Activated CD8-positive, alpha-beta memory T cell treated with anti-CD3 and anti-CD28 coated beads for 4 hours (primary cell): ENCODE results near the gene CCDC17.

Source experiments
- DNase-seq, 2 donors: peaks; one replicate each; pipeline ENCODE4 v3.0.0-alpha.2; 2020; ENCODE audit warnings: low read depth in 2 of 2

Gene CCDC17

DNA sequence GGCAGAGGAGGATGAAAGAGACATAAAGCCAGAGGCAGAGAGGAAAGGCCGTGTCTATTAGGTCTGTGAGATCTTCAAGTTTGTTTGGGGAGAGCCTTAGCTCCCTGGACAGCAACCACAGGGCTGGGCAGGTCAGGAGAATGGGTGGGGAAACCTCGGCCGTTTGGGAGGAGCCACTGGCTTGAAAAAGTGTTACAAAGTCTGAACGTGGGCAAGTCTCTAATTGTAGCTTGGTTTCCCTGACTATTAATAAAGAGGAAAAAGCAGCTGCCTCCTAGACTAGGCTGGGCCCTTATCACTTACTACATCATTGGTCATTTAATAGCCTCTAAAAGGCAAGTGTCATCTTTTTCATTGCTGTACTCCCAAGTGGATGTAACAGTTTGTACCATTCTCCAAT lies at the start of gene CCDC17:
Gene CCDC17 (minus strand): TSS at position 83 of the 400 bp plus-strand sequence. CDS start 145 bp downstream, outside the sequence.
- DNase-seq = no peak

DNA sequence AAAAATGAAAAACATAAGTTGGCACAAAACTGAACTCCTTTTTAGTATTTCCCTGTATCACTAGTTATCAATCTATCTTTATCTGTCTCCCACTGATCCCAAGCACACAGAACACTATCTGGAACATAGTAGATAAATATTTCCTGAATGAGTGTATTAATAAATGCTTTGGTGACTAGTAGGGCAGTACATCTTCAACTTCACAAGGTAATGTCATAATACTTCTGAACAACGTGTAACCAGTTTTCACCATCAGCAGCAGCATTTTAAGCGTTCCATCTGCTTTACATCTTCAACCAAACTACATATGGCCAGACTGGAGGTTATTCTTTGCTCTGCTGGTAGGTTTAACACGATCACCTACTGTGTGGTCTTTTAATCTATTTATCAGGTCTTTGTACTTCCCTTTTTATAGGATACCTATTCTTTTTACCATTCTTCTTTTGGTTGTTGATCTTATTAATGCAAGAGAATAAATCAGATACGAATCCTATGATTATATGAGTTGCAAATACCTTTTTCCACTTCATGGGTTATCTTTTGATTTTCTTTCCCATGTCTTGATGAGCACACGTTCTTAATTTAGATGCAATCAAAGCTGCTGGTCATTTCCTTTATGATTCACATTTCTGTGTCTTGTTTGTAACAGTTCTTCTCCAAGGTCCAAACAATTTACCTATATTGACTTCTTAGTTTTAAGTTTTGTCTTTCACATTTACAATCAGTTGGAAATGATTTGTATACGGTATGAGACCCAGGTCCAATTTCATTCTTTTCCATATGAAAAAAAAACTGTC lies 46.2 kb upstream of the CCDC17 start:
- no peak for DNase-seq

DNA sequence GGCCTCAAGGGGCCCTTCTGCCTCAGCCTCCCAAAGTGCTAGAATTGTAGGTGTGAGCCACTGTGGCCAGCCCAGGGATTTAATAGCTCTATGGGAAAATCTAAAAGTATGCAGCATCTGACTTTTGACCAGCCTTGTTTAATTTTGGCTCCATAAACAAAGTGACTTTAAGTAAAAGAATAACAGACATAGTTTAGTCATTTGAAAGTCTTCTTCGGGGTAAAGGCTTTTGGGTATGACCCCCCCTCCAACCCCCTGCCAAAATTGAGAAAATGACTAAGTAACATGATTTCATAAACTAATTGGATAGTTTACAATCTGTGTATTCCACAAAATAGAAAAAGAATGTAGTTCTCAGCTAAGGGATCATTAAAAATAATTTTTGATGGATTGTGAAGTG lies 45.5 kb upstream of the CCDC17 start:
- DNase-seq = no peak

DNA sequence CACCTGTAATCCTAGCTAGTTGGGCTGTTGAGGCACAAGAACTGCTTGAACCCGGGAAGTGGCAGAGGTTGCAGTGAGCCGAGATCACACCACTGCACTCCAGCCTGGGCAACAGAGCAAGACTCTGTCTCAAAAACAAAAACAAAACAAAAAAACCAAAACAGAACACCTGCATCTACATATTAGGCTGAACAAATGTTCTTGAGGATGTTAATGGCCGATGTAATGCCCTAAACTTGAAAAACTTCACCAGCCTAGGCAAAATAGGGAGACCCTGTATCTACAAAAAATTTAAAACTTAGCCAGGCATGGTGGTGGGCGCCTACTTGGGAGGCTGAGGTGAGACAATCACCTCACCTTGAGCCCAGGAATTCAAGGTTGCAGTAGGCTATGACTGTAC lies 44.7 kb upstream of the CCDC17 start:
- no peak for DNase-seq

DNA sequence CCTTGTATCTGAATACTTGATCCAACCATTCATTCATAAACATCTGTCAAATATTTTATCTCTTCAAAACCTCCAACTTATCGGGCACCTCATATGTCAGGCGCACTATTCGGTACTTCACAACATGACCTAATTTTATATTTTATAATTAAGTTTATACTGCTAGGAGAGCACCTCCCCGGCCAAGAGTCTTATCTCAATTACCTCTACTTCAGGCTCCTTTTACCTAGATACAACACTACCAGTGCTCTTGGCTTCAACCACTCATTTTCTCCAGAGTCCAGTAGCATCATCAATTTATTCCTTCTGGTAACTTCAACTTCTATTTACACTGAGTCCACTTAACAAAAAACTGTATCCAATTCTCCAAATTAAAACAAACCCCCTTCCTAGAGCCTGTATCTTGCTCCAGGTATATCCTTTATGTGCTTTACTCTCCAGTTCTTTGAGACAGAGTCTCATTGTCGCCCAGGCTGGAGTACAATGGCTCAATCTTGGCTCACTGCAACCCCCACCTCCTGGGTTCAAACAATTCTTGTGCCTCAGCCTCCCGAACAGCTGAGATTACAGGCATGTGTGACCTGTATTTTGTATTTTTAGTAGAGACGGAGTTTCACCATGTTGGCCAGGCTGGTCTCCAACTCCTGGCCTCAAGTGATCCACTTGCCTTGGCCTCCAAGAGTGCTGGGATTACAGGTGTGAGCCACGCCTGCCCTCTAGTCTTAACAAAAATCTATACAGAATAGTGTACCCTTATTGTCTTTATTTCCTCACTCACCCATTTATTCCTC lies 43.7 kb upstream of the CCDC17 start:
- no peak for DNase-seq

DNA sequence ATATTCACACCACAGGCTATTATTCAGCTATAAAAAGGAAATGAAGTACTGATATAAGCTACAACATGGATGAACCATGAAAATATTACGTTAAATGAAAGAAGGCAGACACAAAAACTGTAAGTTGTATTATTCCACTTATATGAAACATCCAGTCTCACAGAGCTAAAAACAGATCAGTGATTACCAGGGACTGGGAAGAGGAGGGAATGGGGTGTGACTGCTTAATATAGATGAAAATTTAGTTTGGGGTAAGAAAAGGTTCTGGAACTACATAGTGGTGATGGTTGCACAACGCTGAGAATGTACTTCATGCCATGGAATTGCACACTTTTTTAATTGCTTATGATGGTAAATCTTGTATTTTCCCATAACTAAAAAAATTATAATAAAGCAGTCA lies 43.0 kb upstream of the CCDC17 start:
- no peak for DNase-seq

DNA sequence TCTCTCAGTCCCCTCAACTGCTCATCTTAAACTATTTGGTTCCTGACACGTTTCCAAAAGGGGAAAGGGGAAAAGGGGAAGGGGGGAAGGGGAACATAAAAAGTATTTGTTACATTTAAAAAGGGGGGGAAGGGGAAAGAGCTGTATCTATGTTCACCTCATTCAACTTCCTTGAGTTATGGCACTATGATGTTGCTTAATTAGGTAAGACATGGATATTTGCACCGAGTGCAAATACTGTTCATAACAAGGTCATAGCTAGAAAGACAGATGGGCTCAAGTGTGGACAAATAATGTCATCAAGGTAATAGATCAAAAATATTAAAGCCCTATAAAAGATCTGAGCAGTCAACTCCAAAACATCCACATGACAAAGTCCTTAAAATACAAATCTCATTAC lies 36.5 kb upstream of the CCDC17 start:
- DNase-seq = no peak

DNA sequence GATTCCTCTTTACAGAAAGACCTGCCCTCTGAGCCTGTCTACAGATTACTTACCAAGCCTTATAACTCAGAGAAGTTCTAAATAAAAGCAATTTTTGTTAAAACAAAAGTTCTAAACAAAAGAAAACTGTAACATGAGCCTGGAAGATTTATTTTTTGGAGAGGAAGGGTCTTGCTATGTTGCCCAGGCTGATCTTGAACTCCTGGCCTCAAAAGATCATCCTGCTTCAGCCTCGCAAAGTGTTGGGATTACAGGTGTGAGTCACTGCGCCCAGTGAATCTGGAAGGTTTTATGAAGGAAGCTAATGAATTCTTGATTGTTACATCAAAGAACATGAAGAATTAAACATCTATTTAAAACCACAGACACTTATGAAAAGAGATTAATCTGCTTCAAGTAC lies 35.4 kb upstream of the CCDC17 start:
- no peak for DNase-seq

DNA sequence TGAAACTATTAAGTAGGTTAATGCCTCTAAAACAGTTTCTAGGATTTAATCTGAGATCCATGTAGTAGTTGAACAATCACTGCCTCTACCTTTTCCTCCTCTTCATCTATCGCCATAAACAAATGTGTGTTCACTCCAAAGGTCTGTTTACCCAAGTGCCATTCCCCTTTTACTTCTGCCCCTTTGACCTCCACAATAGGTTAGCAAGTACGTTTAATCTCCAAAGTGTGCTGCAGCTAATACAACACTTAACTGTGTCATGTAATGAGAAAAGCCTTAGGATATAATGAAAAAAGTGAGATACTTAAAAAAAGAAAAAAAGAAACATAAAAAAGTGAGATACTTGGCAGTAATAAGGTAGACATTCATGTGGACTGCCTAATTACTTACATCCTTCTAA lies 34.3 kb upstream of the CCDC17 start:
- DNase-seq = no peak

DNA sequence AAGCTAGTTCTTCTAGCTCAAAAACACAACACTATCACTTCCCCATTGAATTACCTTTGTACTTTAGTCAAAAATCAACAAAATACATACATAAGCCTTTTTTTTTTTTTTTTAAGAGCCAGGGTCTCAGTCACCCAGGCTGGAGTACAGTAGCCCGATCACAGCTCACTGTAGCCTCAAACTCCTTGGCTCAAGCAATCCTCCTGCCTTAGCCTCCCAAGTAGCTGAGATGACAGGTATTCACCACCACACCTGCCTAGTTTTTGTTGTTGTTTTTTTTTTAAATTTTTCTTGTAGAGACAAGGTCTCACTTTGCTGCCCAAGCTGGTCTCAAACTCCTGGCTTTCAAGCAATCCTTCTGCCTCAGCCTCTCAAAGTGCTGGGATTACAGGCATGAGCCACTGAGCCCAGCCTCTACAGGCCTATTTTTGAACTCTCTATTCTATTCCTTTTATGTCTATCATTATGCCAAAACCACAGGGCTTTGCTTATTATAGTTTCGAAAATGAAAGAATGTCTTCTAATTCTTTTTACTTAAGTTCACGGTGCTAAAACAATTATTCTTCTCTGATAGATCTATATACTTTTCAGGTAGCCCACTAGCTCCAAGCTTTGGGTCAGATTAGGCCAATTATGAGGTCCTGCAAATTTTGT lies 32.8 kb upstream of the CCDC17 start:
- DNase-seq = no peak

DNA sequence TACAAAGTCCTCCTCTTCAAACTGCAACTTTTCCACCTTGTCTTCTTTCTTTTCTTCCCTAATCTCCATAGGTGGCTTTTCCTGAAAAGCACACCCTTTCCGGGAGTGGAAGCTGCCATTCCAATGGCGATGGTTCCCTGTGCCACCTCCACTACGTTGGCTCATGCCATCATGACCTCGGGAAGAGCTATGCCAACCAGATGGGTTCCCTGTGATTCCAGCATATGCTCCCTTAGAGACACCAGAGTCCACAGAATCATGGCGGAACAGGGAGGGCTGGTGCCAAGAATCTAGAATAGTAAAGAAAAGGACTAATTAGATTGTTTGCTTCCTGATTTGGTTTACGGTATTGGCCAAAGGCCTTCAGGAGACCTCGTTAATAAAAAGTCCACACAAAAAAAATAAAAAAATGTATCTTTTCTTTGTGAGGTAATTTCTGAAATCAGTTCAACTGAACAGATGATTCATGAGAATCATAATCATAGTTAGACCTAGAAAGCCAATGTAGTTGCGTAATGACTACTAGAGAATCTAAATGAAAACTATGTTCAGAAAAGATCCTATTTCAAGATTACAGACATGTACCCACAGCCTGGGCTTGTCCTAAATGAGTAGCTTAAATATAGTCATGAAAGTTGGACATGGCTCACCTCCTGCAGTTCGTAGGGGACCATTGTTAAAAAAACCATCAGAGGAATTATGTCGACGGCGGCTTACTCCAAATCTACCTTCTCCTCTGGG lies 30.9 kb upstream of the CCDC17 start:
- DNase-seq = no peak

DNA sequence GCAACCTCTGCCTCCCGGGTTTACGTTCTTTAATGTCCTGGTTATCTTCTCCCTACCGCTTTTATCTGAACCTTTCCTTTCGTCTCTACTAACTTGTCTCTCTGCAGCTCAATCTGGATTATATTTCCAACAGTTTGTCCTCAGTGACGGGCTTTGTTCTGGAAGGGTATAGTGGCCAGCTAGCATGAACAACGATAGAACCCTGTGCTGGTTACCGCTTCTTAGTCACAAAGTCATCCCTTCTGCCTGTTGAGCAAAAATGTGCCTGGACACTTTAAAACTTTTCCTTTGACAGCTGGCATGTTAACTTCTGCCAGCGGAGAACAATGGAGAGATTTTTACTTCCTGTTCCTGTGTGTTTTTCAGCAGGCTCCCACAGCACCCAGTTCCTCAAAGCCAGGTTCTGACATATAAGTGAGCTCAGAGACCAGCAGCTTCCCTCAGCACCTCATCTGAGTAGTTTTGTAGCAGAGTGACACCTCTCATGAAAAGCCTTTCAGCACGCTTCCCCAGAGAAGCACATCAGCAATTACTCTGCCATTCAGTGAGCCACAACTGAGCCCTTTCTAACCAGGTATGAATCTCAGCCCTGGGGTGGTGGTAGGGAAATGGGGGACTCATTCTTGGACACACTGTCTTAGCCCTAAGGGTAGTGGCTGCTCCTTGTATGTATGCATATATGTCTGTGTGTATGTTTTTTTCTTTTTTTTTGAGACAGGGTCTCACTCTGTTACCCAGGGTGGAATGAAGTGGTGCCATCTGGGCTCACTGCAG lies 23.6 kb upstream of the CCDC17 start:
- no peak for DNase-seq

DNA sequence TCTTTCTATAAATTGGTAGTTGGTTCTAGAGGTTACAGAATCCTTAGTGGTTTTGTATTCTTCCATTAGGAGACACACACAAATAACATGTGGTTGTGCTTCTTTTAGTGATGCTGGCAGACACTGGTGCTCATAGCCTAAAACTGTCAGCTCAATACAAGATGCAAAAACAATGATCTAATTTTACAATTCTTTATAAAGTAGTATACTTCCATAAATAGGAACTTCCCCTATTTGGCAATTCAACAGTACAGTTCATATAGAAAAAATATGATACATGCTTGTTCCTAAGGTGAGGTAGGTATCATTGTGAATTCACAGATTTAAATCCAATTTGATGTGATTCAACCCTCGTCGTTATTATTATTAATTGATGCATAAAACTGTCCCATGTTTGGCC lies 20.8 kb upstream of the CCDC17 start:
- DNase-seq = no peak

DNA sequence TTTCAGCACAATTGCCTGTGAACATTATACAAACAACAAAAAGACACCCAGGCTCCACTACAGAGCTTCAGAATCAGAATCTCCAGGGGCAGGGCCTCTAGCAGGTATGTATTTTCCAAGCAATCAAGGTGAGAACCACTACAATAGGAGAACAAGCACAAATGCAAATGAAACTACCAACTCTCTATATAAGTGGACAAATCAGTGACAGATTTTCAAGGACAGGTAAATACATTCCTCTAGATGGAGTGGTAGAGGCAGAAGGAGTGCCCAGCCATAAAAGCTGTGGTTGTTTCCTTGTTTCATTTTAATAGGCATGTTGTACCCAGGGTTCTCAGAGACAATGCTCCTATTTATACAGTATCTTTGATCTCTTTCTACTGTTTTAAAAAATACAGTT lies 20.1 kb upstream of the CCDC17 start:
- DNase-seq = no peak

DNA sequence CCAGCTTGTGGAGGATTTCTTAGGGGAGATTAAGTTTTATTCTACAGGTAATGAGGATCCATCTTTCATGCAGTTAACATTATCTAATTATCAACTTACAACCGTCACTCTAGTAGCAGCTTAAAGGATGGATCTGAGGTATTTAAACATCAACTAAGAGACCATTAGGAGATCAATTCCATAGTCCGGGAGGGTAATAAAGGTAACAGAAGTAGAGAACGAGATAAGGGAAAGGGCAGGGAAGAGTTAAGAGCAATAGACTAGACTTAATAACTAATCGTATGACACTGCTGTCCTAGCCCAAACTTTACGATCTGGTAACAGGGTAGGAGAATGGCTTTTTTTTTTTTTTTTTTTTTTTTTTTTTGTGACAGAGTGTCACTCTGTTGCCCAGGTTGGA lies 19.5 kb upstream of the CCDC17 start:
- DNase-seq = no peak

DNA sequence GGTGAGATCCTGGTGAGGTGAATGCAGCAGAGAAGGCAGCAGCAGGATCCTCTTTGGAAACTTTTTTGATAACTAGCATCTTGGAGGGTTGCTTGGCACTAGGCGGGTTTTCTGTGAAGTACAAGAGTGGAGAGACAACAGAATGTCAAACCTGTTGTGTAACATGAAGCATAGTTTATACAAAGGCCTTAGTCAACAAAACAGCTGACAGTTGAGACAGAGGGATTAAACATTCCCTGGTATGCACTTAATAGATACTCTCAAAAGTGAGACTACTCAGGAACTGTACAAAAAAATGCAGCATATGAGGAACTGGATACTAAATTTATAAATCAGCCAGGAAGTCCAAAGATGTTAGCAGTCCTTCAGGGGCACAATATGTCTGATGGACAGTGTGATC lies 16.4 kb upstream of the CCDC17 start:
- no peak for DNase-seq

DNA sequence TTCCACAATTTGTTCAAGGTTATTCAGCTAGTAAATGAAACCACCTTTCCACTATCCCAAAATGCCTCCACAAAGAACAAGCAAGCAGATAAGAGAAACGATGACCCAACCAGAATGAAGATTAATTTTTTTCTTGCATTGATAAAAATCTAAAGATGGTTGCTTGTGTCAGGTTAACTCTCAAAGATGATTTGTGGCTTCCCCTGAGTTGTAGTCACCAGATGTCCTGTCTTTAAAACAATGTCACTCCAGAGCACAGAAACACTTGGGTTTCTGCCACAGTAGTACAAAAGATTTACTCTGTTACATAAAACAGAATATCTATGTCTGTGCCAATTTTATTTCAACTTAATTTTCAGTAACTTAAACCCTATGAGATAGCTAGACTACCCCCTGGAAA lies 11.4 kb upstream of the CCDC17 start:
- DNase-seq = no peak

DNA sequence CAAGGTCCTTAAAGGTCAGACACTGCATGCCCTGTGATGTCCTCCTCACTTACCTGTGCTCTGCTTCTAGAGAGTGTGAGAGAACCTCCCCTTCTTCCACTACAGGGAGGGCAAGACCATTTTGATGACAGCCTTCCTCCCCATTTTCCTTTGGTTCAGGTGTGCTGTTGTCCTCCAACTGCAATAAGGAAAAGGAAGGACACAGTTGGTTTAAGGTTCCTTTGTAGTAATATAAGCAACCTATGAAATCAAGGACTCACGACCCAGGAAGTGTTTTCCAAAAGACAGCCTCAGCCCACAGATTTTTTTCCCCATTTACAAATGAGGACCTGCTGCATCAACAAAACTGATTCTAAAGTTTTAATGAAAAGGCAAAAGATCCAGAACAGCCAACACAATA lies 6.6 kb upstream of the CCDC17 start:
- no peak for DNase-seq

DNA sequence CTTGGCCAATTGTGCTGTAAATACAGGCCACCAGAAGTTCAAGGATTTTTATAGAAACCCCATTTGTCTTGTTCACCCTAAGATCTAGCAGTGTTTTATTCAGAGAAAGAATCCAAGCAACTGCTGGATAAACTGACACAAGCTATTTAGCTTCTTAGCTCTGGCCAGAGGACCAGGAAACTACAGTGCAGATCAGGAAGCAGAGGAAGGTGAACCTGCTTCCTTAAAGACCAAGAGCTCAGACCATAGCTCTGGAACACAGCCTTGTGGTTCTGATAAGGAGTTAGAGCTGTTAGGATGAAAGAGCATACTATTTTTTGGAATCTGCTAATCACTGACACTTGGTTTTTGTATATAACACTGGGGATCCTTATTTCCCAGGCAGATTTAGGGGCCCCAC lies 5.2 kb upstream of the CCDC17 start:
- no peak for DNase-seq

DNA sequence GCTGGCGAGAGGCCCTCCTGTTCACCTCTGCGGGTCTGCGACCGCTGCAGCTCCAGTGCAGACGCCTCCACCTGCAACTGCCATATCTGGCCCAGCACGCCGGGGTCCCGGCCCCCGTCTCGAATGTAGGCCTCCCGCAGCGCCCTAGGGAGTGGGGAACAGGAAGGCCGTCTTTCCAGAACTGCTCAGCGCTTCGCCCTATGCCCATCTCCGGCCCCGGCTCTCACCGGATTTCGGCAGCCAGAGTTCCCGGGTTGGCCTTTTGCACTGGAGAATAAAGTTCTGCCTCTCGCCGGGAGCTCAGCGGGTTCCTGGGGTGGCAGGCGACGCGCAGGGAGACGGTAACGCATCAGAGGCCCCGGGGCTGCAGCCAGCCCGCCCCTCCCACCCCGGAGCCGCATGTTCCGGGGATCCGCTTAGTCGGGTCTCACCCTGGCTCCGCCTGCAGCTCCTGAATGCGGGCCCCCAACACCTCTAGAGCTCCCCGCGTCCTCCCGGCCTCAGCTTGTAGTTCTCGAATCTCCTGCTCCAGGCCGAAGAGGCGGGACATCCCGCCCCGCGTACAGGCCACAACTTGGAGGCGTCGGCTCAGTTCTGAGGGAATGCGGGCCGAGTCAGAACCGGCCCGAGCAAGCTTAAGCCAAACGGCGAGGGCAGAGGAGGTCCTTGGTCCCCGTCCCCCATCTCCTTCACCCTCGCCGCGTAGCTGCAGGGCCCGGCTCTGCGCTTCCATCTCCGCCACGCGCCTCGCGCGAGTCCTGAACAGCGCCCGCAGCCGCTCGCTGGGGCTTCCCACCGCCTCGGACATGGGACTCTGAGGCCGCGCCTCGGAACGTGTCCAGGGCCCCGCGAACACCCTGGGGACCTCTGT lies 1.1 kb downstream of the CCDC17 start:
- DNase-seq = no peak
